Measurements from ENCODE around the gene GPS1.

GRCh38 chr17:82077617-82078358, 26.1 kb downstream of the GPS1 start:
- no peak for TF ChIP-seq REST (IDR thresholded peaks at IDR 0.05; ENCODE audit: insufficient read depth in 1 of 2, low read depth in 2 of 2, low read length in 2 of 2)
- TF ChIP-seq POLR2AphosphoS5 (IDR thresholded peaks at IDR 0.05; ENCODE audit: low read depth, low read length): peak; percentile 49; the same call in 1 of the 2 replicates
- no peak for TF ChIP-seq SIN3A (IDR thresholded peaks at IDR 0.05; ENCODE audit: borderline replicate concordance, insufficient read depth, low read length)
